GM06990 (cell line): ENCODE measurements around the gene SMC1B.
"Not testable (repeated sequence)": the region's sequence is repeated elsewhere in the genome, so short reads cannot be mapped to it uniquely, and the experiment has no call there.

Experiments
- DNase-seq: peaks from one replicate; pipeline ENCODE4 v3.0.0-alpha.2; 2011; ENCODE audit not compliant: insufficient read length; ENCODE audit errors: extremely low read depth
- H3K27me3 ChIP-seq: replicated peaks from 2 replicates; pipeline ENCODE4 v1.6.0; 2011; ENCODE audit warnings: low read length; ENCODE audit not compliant: control insufficient read depth, insufficient read depth
- H3K36me3 ChIP-seq: 2 replicates; pipeline ENCODE4 v1.5.1; 2011; ENCODE audit warnings: low read length; ENCODE audit not compliant: control insufficient read depth, insufficient read depth
- H3K4me3 ChIP-seq: replicated peaks from 2 replicates; pipeline ENCODE4 v1.5.1; 2011; ENCODE audit warnings: low read depth, mild to moderate bottlenecking, control low read depth, low read length
- TF ChIP-seq, protein P1 (sequence below): IDR thresholded peaks from 2 replicates; pipeline ENCODE4 v1.5.1; 2011; ENCODE audit warnings: low read length, control low read depth, mild to moderate bottlenecking, inconsistent platforms; ENCODE audit not compliant: insufficient read depth, poor library complexity, severe bottlenecking

SMC1B gene

DNA sequence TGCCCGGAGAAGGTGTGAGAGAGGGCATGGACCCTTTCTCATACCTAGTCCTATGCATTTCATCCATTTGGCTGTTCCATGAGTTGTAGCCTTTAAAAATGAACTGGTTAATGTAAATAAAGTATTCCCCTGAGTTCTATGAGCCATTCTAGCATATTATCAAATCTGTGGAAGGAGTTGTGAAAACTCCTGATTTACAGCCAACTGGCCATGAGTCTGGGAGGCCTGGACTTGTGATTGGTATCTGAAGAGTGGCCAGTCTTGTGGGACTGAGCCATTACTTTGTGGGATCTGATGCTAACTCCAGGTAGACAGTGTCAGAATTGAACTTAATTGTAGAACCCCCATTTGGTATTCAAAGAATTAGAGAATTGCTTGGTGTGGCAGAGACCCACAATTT lies 55.3 kb downstream of the SMC1B start:
- no peaks in the 10 kb centered on the region for H3K36me3 ChIP-seq
- TF ChIP-seq, protein P1, sequence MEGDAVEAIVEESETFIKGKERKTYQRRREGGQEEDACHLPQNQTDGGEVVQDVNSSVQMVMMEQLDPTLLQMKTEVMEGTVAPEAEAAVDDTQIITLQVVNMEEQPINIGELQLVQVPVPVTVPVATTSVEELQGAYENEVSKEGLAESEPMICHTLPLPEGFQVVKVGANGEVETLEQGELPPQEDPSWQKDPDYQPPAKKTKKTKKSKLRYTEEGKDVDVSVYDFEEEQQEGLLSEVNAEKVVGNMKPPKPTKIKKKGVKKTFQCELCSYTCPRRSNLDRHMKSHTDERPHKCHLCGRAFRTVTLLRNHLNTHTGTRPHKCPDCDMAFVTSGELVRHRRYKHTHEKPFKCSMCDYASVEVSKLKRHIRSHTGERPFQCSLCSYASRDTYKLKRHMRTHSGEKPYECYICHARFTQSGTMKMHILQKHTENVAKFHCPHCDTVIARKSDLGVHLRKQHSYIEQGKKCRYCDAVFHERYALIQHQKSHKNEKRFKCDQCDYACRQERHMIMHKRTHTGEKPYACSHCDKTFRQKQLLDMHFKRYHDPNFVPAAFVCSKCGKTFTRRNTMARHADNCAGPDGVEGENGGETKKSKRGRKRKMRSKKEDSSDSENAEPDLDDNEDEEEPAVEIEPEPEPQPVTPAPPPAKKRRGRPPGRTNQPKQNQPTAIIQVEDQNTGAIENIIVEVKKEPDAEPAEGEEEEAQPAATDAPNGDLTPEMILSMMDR: no peak
- no peak for DNase-seq
- no peaks in the 10 kb centered on the region for H3K27me3 ChIP-seq
- H3K4me3 ChIP-seq: no peak overlapping the region

GRCh38 chr22:45357490-45357889 lies 55.9 kb downstream of the SMC1B start:
- no peak for DNase-seq
- TF ChIP-seq, protein P1: no peak
- Histone ChIP-seq H3K36me3 (no peaks in the 10 kb centered on the region), H3K4me3 (no peak overlapping the region), H3K27me3 (no peaks in the 10 kb centered on the region)

GRCh38 chr22:45353786-45354185 lies 59.6 kb downstream of the SMC1B start:
- Histone ChIP-seq H3K36me3 (no peaks in the 10 kb centered on the region), H3K27me3 (no peaks in the 10 kb centered on the region), H3K4me3 (no peak overlapping the region)
- no peak for DNase-seq
- TF ChIP-seq, protein P1: no peak

GRCh38 chr22:45352757-45353156 lies 60.6 kb downstream of the SMC1B start:
- DNase-seq, H3K4me3 ChIP-seq, H3K27me3 ChIP-seq, H3K36me3 ChIP-seq: not testable (repeated sequence)

DNA sequence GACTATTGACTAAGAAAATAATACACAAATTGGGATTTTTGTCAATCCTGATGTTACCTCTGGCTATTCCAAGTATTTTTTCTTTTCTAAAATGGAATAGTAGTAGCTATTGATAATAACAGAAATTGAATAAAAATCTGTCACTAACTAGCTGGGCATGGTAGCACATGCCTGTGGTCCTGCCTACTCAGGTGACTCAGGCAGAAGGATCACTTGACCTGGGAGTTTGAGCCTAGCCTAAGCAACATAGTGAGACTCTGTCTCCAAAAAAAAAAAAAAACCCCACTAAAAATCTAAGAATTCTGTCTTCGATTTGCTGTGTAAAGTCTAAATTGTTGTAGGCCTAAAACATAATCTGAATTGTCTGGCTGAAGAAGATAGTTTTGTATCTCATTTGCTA lies 61.4 kb downstream of the SMC1B start:
- no peaks in the 10 kb centered on the region for H3K27me3 ChIP-seq
- no peak overlapping the region for H3K4me3 ChIP-seq
- no peaks in the 10 kb centered on the region for H3K36me3 ChIP-seq
- TF ChIP-seq, protein P1: no peak
- no peak for DNase-seq

DNA sequence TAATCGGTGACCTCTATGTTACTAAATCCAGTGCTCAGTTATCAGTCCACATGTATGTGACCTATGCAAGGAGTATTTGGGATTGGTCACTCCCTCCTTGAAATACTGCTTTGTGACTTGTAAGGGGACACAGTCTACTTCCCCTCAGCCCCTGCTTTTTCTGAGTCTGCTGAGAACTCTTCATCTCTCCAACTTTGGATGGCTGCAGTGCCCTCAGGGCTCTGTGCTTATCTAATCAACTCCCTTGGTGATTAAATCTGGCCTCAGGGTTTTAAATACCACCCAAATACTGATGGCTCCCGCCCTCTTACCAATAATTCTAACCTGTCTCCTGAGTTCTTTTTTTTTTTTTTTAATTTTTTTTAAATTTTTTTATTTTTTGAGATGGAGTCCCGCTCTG lies 63.5 kb downstream of the SMC1B start:
- Histone ChIP-seq H3K36me3 (no peaks in the 10 kb centered on the region), H3K27me3 (no peaks in the 10 kb centered on the region), H3K4me3 (no peak overlapping the region)
- TF ChIP-seq, protein P1: no peak
- no peak for DNase-seq
